ENCODE data around the gene ASCC1.

DNA sequence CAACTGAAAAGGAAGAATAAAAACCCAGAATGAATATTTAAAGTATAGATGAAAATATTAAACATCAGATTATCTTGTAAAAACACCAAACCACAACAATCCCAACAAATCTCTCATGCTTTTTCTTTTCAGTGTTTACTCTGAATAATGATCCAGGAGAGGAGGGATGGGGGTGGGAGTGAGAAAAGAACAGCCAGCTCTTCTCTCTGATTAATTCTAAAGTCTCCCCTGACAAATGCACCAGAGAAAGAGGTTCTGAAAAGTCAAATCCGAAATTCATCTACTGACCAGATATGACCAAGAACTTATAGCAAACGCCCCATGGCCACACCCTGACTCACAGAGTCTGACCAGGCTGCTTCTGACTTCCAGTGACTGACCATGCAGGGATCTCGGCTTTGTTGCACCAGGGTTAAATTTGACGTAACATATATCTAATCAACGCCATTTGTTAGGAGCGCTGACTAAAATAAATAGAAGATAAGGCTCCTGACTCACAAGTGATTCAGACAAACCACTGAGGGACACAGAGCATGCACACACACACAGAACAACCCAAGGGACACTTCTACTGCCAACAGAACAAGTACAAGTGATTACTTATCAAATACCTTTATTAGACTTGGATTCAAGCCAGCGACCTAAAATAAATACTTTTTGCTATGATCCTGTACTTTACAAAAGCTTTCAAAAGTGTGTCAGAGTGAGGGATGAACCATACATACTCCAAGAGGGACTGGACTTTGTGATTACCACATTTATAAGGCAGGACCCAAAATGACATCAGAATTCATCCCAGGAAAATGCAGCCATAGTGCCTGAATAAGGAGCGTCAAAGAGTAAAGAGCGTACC lies 118.4 kb downstream of the ASCC1 start:
- no peak for TF ChIP-seq EZH2 (IDR thresholded peaks at IDR 0.05; ENCODE audit: borderline replicate concordance, low read depth, low read length, poor library complexity, severe bottlenecking)
- TF ChIP-seq, protein P1, sequence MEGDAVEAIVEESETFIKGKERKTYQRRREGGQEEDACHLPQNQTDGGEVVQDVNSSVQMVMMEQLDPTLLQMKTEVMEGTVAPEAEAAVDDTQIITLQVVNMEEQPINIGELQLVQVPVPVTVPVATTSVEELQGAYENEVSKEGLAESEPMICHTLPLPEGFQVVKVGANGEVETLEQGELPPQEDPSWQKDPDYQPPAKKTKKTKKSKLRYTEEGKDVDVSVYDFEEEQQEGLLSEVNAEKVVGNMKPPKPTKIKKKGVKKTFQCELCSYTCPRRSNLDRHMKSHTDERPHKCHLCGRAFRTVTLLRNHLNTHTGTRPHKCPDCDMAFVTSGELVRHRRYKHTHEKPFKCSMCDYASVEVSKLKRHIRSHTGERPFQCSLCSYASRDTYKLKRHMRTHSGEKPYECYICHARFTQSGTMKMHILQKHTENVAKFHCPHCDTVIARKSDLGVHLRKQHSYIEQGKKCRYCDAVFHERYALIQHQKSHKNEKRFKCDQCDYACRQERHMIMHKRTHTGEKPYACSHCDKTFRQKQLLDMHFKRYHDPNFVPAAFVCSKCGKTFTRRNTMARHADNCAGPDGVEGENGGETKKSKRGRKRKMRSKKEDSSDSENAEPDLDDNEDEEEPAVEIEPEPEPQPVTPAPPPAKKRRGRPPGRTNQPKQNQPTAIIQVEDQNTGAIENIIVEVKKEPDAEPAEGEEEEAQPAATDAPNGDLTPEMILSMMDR (conservative IDR thresholded peaks at IDR 0.05; ENCODE audit: low read depth, low read length), result no peak
